Gastroesophageal sphincter (tissue), 4 donors: Measurements from ENCODE around the gene VAMP7. TPM values are rescaled to one million over a fixed set of nuclear protein-coding genes. Genes with fewer than 3 reads are reported as not detected.

Experiments used
- ATAC-seq: fragments of 150-250 bp; one replicate; pipeline ENCODE4 v1.9.1; 2016; ENCODE audit warnings: mild to moderate bottlenecking, moderate library complexity
- H3K27ac ChIP-seq, 4 donors: fragments of 200-600 bp; sonication (generic) in 3 of 4; 1 replicate in 3 of 4; 2 replicates in 1 of 4; pipeline ENCODE4 v1.5.1; 2016 to 2019
- H3K27me3 ChIP-seq: fragments of 200-600 bp; sonication (generic); one replicate; pipeline ENCODE4 v1.5.1; 2019
- H3K36me3 ChIP-seq, 2 donors: fragments of 200-600 bp; sonication (generic); one replicate each; pipeline ENCODE4 v1.5.1; 2019; ENCODE audit warnings: control low read depth in 1 of 2
- H3K4me1 ChIP-seq, 3 donors: fragments of 200-600 bp; sonication (generic); 1 replicate in 2 of 3; 2 replicates in 1 of 3; pipeline ENCODE4 v1.5.1; 2016 to 2019; ENCODE audit warnings: control low read depth in 2 of 3
- H3K4me3 ChIP-seq, 2 donors: fragments of 200-600 bp; sonication (generic); one replicate each; pipeline ENCODE4 v1.5.1; 2019; ENCODE audit warnings: mild to moderate bottlenecking in 1 of 2, moderate library complexity in 1 of 2
- H3K9me3 ChIP-seq, 3 donors: fragments of 200-600 bp; sonication (generic); one replicate each; pipeline ENCODE4 v1.5.1; 2017 to 2019; ENCODE audit warnings: control low read depth in 2 of 3
- CTCF ChIP-seq, 4 experiments: fragments of 200-600 bp in 2 of 4; fragments of 450-650 bp in 2 of 4; sonication (generic) in 1 of 4; IDR thresholded peaks; one replicate each; pipeline ENCODE4 v1.5.1; 2017 to 2019; ENCODE audit warnings: antibody characterized with exemption in 4 of 4, mild to moderate bottlenecking in 2 of 4, moderate library complexity in 2 of 4
- EP300 ChIP-seq: sonication (generic); formaldehyde crosslinking; IDR thresholded peaks from one replicate; pipeline ENCODE4 v1.6.1; 2017; ENCODE audit warnings: antibody characterized with exemption, mild to moderate bottlenecking
- POLR2A ChIP-seq, 2 donors: fragments of 450-650 bp; IDR thresholded peaks; one replicate each; pipeline ENCODE4 v1.6.1; 2017; ENCODE audit warnings: antibody characterized with exemption in 2 of 2, mild to moderate bottlenecking in 2 of 2, moderate library complexity in 1 of 2
- POLR2AphosphoS5 ChIP-seq: sonication (generic); formaldehyde crosslinking; IDR thresholded peaks from one replicate; pipeline ENCODE4 v1.6.1; 2017; ENCODE audit warnings: antibody characterized with exemption
- WGBS, 2 donors: methylation state at CpG; one replicate each; pipeline ENCODE4 v1.1.5; 2018; ENCODE audit warnings: low coverage in 1 of 2; 5-methylcytosine and 5-hydroxymethylcytosine counted together
- total RNA-seq, 4 donors: library from RNA; depleted of rRNA; stranded (reverse); fragments of >200 nt; gene quantifications; one replicate each; pipeline ENCODE4 v1.1.0, GENCODE V29; 2016

VAMP7 gene
- total RNA-seq, 4 donors from 2014 or later: 25.2 to 45.7 (median 30.4) TPM

- no peak for ATAC-seq
- Histone ChIP-seq H3K9me3 (no peaks in the 10 kb centered on the region), H3K4me3 (no peak overlapping the region), H3K27ac (no peak overlapping the region), H3K36me3 (peaks cover 0 to 26% of the 10 kb centered on the region in 2 donors), H3K4me1 (peaks cover 0 to 1% (median 0%) of the 10 kb centered on the region in 3 donors), H3K27me3 (no peaks in the 10 kb centered on the region)
- 35 to 44% methylated on average over 2 to 3 of the region's 3 CpGs for WGBS, 2 donors
- no peak for TF ChIP-seq CTCF (IDR thresholded peaks at IDR 0.05)
- no peak for TF ChIP-seq EP300
- TF ChIP-seq POLR2A (IDR thresholded peaks at IDR 0.05): no peak
- TF ChIP-seq POLR2AphosphoS5: no peak
Measured at GRCh38 chrX:155888139-155888538, 7.0 kb downstream of the VAMP7 start.

GRCh38 chrX:155889328-155889727, 8.2 kb downstream of the VAMP7 start:
- ATAC-seq: no peak
- Histone ChIP-seq H3K4me3 (no peak overlapping the region), H3K27ac (no peak overlapping the region), H3K27me3 (no peaks in the 10 kb centered on the region), H3K4me1 (no peaks in the 10 kb centered on the region), H3K9me3 (no peaks in the 10 kb centered on the region), H3K36me3 (peaks cover 0 to 28% of the 10 kb centered on the region in 2 donors)
- WGBS, 2 donors: 60 to 61% methylated on average over 1 to 4 of the region's 4 CpGs
- TF ChIP-seq EP300 (no peak), POLR2AphosphoS5 (no peak), POLR2A (IDR thresholded peaks at IDR 0.05) (no peak), CTCF (IDR thresholded peaks at IDR 0.05) (no peak)

GRCh38 chrX:155891446-155892210, 10.5 kb downstream of the VAMP7 start:
- H3K27me3 ChIP-seq: no peaks in the 10 kb centered on the region
- H3K4me1 ChIP-seq: no peaks in the 10 kb centered on the region
- peaks cover 0 to 43% of the 10 kb centered on the region in 2 donors for H3K36me3 ChIP-seq
- no peak overlapping the region for H3K4me3 ChIP-seq
- no peak overlapping the region for H3K27ac ChIP-seq
- TF ChIP-seq EP300: no peak
- no peak for TF ChIP-seq POLR2AphosphoS5
- no peak for TF ChIP-seq CTCF (IDR thresholded peaks at IDR 0.05)
- no peak for TF ChIP-seq POLR2A (IDR thresholded peaks at IDR 0.05)
- 48 to 51% methylated on average over 3 of the region's 3 CpGs for WGBS, 2 donors
- no peak for ATAC-seq
- H3K9me3 ChIP-seq: no peaks in the 10 kb centered on the region

- no peak overlapping the region for H3K27ac ChIP-seq
- H3K4me1 ChIP-seq: no peaks in the 10 kb centered on the region
- WGBS, 2 donors: 66 to 81% methylated on average over 3 of the region's 3 CpGs
- H3K4me3 ChIP-seq: no peak overlapping the region
- no peak for ATAC-seq
- no peak for TF ChIP-seq POLR2AphosphoS5
- TF ChIP-seq EP300: no peak
- TF ChIP-seq CTCF (IDR thresholded peaks at IDR 0.05): no peak
- TF ChIP-seq POLR2A (IDR thresholded peaks at IDR 0.05): no peak
- no peaks in the 10 kb centered on the region for H3K9me3 ChIP-seq
- no peaks in the 10 kb centered on the region for H3K27me3 ChIP-seq
- peaks cover 0 to 52% of the 10 kb centered on the region in 2 donors for H3K36me3 ChIP-seq
Measured at GRCh38 chrX:155893521-155893920, 12.4 kb downstream of the VAMP7 start.

GRCh38 chrX:155896512-155896911, 15.4 kb downstream of the VAMP7 start:
- peaks cover 0 to 60% of the 10 kb centered on the region in 2 donors for H3K36me3 ChIP-seq
- TF ChIP-seq EP300 (no peak), POLR2AphosphoS5 (no peak), POLR2A (IDR thresholded peaks at IDR 0.05) (no peak), CTCF (IDR thresholded peaks at IDR 0.05) (no peak)

More at GRCh38 chrX:155896512-155896911, 15.4 kb downstream of the VAMP7 start:
- ATAC-seq: no peak
- Histone ChIP-seq H3K27ac (no peak overlapping the region), H3K4me1 (no peaks in the 10 kb centered on the region), H3K27me3 (no peaks in the 10 kb centered on the region), H3K4me3 (no peak overlapping the region), H3K9me3 (no peaks in the 10 kb centered on the region)
- 64 to 88% methylated on average over 3 to 4 of the region's 4 CpGs for WGBS, 2 donors
